Chondrocyte (in vitro differentiated cells): ENCODE measurements around the gene ESPN. TPM values are rescaled to one million over a fixed set of nuclear protein-coding genes. Genes with fewer than 3 reads are reported as not detected.
"Not testable (repeated sequence)": the region's sequence is repeated elsewhere in the genome, so short reads cannot be mapped to it uniquely, and the experiment has no call there.

Experiments used
- DNase-seq: peaks from one replicate; pipeline ENCODE4 v3.0.0; 2021; ENCODE audit warnings: mixed read lengths, low spot score
- H3K27ac Mint-ChIP-seq: one replicate; pipeline ENCODE4 v1.8.0; 2021; ENCODE audit warnings: mild to moderate bottlenecking, moderate library complexity, mixed read lengths; ENCODE audit not compliant: unreplicated experiment
- H3K27me3 Mint-ChIP-seq: 2 replicates; pipeline ENCODE4 v1.8.0; 2021; ENCODE audit warnings: low read depth, mixed read lengths
- H3K36me3 Mint-ChIP-seq: 2 replicates; pipeline ENCODE4 v1.8.0; 2021; ENCODE audit warnings: low read depth, mixed read lengths
- H3K4me1 Mint-ChIP-seq: 2 replicates; pipeline ENCODE4 v1.8.0; 2021; ENCODE audit warnings: low read depth, mild to moderate bottlenecking, mixed read lengths
- H3K4me3 Mint-ChIP-seq: one replicate; pipeline ENCODE4 v1.8.0; 2021; ENCODE audit warnings: mild to moderate bottlenecking, moderate library complexity, mixed read lengths; ENCODE audit not compliant: unreplicated experiment
- H3K9me3 Mint-ChIP-seq: 2 replicates; pipeline ENCODE4 v1.8.0; 2021; ENCODE audit warnings: low read depth, mixed read lengths
- CTCF ChIP-seq: fragments of 200-600 bp; sonication (generic); IDR thresholded peaks from 2 replicates; pipeline ENCODE4 v1.5.0; 2021; ENCODE audit warnings: antibody characterized with exemption, mild to moderate bottlenecking, moderate library complexity
- total RNA-seq: library from RNA; stranded (reverse); gene quantifications from 3 replicates; pipeline ENCODE4 v1.2.1, GENCODE V29; 2021

Gene ESPN
- total RNA-seq, 1 donor from 2014 or later = 0.57 TPM

DNA sequence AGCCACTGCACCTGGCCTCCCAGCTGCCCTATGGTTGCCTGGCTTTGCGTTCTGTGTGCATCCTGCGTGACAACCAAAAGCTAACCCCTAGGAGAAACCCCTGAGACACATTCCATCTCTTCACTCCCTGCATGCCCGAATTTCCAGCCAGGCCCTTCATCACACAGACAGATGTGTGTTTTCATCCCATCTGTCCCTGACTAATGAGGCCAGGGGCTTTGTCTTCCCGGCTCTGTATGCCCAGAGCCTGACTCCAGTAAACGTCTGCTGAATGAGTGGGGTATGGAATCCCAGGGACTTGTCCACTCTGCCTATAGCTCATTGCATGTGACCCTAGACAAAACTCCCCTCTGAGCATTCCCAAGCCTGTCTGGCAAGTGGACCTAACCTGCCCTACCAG is 9.6 kb downstream of the ESPN start:
- H3K27ac Mint-ChIP-seq = no peak overlapping the region
- H3K36me3 Mint-ChIP-seq = no peaks in the 10 kb centered on the region
- peaks cover 26% of the 10 kb centered on the region for H3K27me3 Mint-ChIP-seq
- peaks cover 16% of the 10 kb centered on the region for H3K4me1 Mint-ChIP-seq
- no peak for TF ChIP-seq CTCF
- H3K9me3 Mint-ChIP-seq = no peaks in the 10 kb centered on the region
- H3K4me3 Mint-ChIP-seq = no peak overlapping the region
- DNase-seq = no peak

DNA sequence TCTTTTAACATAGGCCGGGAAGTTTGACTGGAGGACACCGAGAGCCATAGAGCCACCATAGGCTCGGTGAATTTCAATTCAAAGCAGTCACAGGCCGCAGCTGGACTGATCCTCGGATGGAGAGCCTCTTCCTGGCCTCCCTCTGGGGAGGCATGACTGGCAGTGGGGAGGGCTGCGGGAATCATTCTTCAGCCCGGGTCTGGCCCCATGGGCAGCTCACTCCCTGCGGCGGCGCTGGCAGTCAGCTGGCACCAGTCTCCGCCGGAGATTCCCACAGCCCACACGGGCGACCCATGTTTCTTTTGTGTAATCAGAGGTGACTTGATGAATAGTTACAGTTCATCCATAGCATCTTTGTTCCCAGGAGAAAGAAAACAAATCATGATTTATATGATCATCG is 10.6 kb downstream of the ESPN start:
- H3K4me3 Mint-ChIP-seq = no peak overlapping the region
- H3K4me1 Mint-ChIP-seq = peaks cover 14% of the 10 kb centered on the region
- H3K9me3 Mint-ChIP-seq = no peaks in the 10 kb centered on the region
- no peak for TF ChIP-seq CTCF
- H3K27me3 Mint-ChIP-seq = peaks cover 25% of the 10 kb centered on the region
- H3K27ac Mint-ChIP-seq = no peak overlapping the region
- H3K36me3 Mint-ChIP-seq = no peaks in the 10 kb centered on the region
- peak; percentile 67 for DNase-seq

DNA sequence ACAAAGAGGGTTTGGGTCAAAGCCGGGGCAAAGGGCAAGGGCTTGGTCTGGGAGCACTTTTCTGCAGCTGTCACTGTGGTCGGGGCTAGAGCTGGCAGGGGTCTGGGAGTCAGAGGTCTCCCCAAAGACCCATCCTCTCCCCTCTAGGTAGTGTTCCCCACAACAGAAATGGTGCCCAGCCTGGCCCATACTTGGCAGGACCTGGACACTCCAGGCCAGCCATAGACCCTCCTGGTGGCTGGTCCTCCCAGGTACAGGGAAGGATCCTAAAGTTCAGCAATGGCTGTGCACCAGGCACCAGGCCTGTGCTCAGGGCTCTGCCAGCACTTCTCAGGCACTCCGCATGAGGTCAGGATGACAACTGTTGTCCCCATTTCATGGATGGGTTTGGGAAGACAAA is 11.0 kb downstream of the ESPN start:
- H3K27ac Mint-ChIP-seq = no peak overlapping the region
- no peaks in the 10 kb centered on the region for H3K9me3 Mint-ChIP-seq
- TF ChIP-seq CTCF = no peak
- peak; percentile 59 for DNase-seq
- peaks cover 20% of the 10 kb centered on the region for H3K27me3 Mint-ChIP-seq
- no peaks in the 10 kb centered on the region for H3K36me3 Mint-ChIP-seq
- H3K4me1 Mint-ChIP-seq = peaks cover 11% of the 10 kb centered on the region
- H3K4me3 Mint-ChIP-seq = no peak overlapping the region

- H3K36me3 Mint-ChIP-seq, H3K4me3 Mint-ChIP-seq, H3K27ac Mint-ChIP-seq, H3K9me3 Mint-ChIP-seq, DNase-seq: not testable (repeated sequence)
- Mint-ChIP-seq H3K27me3 (peaks cover 22% of the 10 kb centered on the region), H3K4me1 (peaks cover 11% of the 10 kb centered on the region)
These were observed 11.7 kb downstream of the ESPN start for GRCh38 chr1:6436277-6436676.

- H3K27ac Mint-ChIP-seq = not testable (repeated sequence)
These were observed 12.6 kb downstream of the ESPN start for GRCh38 chr1:6437012-6437700.

More at GRCh38 chr1:6437012-6437700, 12.6 kb downstream of the ESPN start:
- DNase-seq = peak; percentile 74
- H3K9me3 Mint-ChIP-seq, H3K36me3 Mint-ChIP-seq, H3K4me3 Mint-ChIP-seq: not testable (repeated sequence)
- TF ChIP-seq CTCF = peak; percentile 64
- peaks cover 26% of the 10 kb centered on the region for H3K27me3 Mint-ChIP-seq
- peaks cover 11% of the 10 kb centered on the region for H3K4me1 Mint-ChIP-seq
